Right lobe of liver (tissue), 6 donors: ENCODE measurements around the gene IGFL1. TPM values are rescaled to one million over a fixed set of nuclear protein-coding genes. Genes with fewer than 3 reads are reported as not detected.
"Not testable (repeated sequence)": the region's sequence is repeated elsewhere in the genome, so short reads cannot be mapped to it uniquely, and the experiment has no call there.

Experiments used
- ATAC-seq, 4 donors: fragments of 200-7000 bp; cut with Tn5 transposase; one replicate each; pipeline ENCODE4 v1.9.1; 2020; ENCODE audit warnings: mild to moderate bottlenecking in 4 of 4, moderate library complexity in 4 of 4
- DNase-seq, 3 donors: peaks; one replicate each; pipeline ENCODE4 v3.0.0-alpha.2; 2020
- H3K27ac ChIP-seq, 3 donors: fragments of 200-600 bp; one replicate each; pipeline ENCODE4 v1.8.0; 2022
- H3K27me3 ChIP-seq, 2 donors: fragments of 200-600 bp; one replicate each; pipeline ENCODE4 v1.8.0; 2022
- H3K36me3 ChIP-seq, 4 donors: fragments of 200-600 bp; sonication (generic) in 1 of 4; one replicate each; pipeline versions ENCODE4 v1.5.1 to v1.8.0; 2017 to 2022; ENCODE audit warnings: control low read depth in 1 of 4
- H3K4me1 ChIP-seq, 4 donors: fragments of 200-600 bp; sonication (generic) in 1 of 4; one replicate each; pipeline versions ENCODE4 v1.5.1 to v1.8.0; 2017 to 2022; ENCODE audit warnings: control low read depth in 1 of 4
- H3K4me3 ChIP-seq, 3 donors: fragments of 200-600 bp; one replicate each; pipeline ENCODE4 v1.8.0; 2022
- H3K9me3 ChIP-seq, 4 donors: fragments of 200-600 bp; sonication (generic) in 1 of 4; one replicate each; pipeline versions ENCODE4 v1.5.1 to v1.8.0; 2017 to 2022; ENCODE audit warnings: control low read depth in 1 of 4
- CTCF ChIP-seq, 4 donors: fragments of 200-600 bp in 3 of 4; fragments of 450-650 bp in 1 of 4; IDR thresholded peaks; one replicate each; pipeline versions ENCODE4 v1.5.1 to v1.8.0; 2016 to 2022; ENCODE audit warnings: antibody characterized with exemption in 4 of 4, mild to moderate bottlenecking in 2 of 4
- POLR2A ChIP-seq: fragments of 450-650 bp; IDR thresholded peaks from one replicate; pipeline ENCODE4 v1.6.1; 2017; ENCODE audit warnings: antibody characterized with exemption, mild to moderate bottlenecking
- WGBS: methylation state at CpG from one replicate; pipeline ENCODE4 v1.1.6; 2018; ENCODE audit warnings: low coverage, low lambda C conversion rate; ENCODE audit not compliant: insufficient coverage; ENCODE audit errors: missing lambda C conversion rate; 5-methylcytosine and 5-hydroxymethylcytosine counted together
- intact Hi-C, 2 donors: fragments of 100-400 bp; cut with DNase I; formaldehyde crosslinking; loops; one replicate each; pipeline versions ENCODE4 v1.11.2 to v1.14.1; 2022
- total RNA-seq, 6 experiments: library from RNA; depleted of rRNA in 2 of 6; stranded (reverse); fragments of >200 nt in 2 of 6; fragmentation: NEBNext Ultra II Directional in 3 of 6; extraction: Animal tissue kit (Norgen Biotek cat#: 25700) in 3 of 6; gene quantifications; one replicate each; pipeline versions ENCODE4 v1.1.0 to v1.2.4, GENCODE V29; 2016 to 2023
- donor health status: DM: no; HTN: yes; CAD: no.
- donor health status: DM: no; HTN: no; CAD: no.
- donor health status: DM: no; HTN: no; CAD: no.
- donor health status: DM: no; HTN: yes; CAD: no.
- donor health status: DM: no; HTN: yes; CAD: no.

Gene IGFL1
- total RNA-seq, 6 experiments from 2014 or later: not detected

GRCh38 chr19:46265217-46265828 lies 35.8 kb downstream of the IGFL1 start:
- intact Hi-C loops: loop anchor here in 1 of 2 donors (5.0 to 10.0 kb wide), 2 partner anchors 81 to 238 kb away; no protein-coding TSS in a partner anchor
- ATAC-seq (peak; percentile 94 to 99 (median 96)), DNase-seq (peak in 1 of 3 donors; percentile 63)
- no peaks in the 10 kb centered on the region for H3K27me3 ChIP-seq
- no peak overlapping the region for H3K27ac ChIP-seq
- H3K36me3 ChIP-seq: no peaks in the 10 kb centered on the region
- TF ChIP-seq POLR2A (no peak), CTCF (IDR thresholded peaks at IDR 0.05) (peak; percentile 80 to 95 (median 89))
- no peaks in the 10 kb centered on the region for H3K9me3 ChIP-seq
- no peaks in the 10 kb centered on the region for H3K4me1 ChIP-seq
- H3K4me3 ChIP-seq: no peak overlapping the region
- WGBS: 16% methylated on average over 9 of the region's 10 CpGs

GRCh38 chr19:46269101-46269500 lies 39.6 kb downstream of the IGFL1 start:
- ATAC-seq (no peak), DNase-seq (no peak)
- H3K9me3 ChIP-seq: no peaks in the 10 kb centered on the region
- intact Hi-C loops: loop anchor here in 1 of 2 donors (5.0 to 10.0 kb wide), 2 partner anchors 84 to 242 kb away; no protein-coding TSS in a partner anchor
- no peaks in the 10 kb centered on the region for H3K36me3 ChIP-seq
- H3K4me3 ChIP-seq: no peak overlapping the region
- TF ChIP-seq POLR2A: no peak
- TF ChIP-seq CTCF (IDR thresholded peaks at IDR 0.05): no peak
- H3K4me1 ChIP-seq: no peaks in the 10 kb centered on the region
- H3K27ac ChIP-seq: no peak overlapping the region
- 63% methylated on average over 5 of the region's 7 CpGs for WGBS
- H3K27me3 ChIP-seq: no peaks in the 10 kb centered on the region

- DNase-seq (no peak), ATAC-seq (no peak)
- no peaks in the 10 kb centered on the region for H3K9me3 ChIP-seq
- H3K36me3 ChIP-seq: no peaks in the 10 kb centered on the region
- no peaks in the 10 kb centered on the region for H3K4me1 ChIP-seq
- no peak overlapping the region for H3K27ac ChIP-seq
- H3K27me3 ChIP-seq: no peaks in the 10 kb centered on the region
- no peak overlapping the region for H3K4me3 ChIP-seq
- 21% methylated on average over 17 of the region's 17 CpGs for WGBS
- intact Hi-C loops: loop anchor here in 1 of 2 donors (10.0 kb wide), 1 partner anchor 224 kb away; the partner anchor contains the start of gene PNMA8B
- TF ChIP-seq POLR2A: no peak
- TF ChIP-seq CTCF (IDR thresholded peaks at IDR 0.05): no peak
These were observed 41.1 kb downstream of the IGFL1 start for GRCh38 chr19:46270521-46271256.

GRCh38 chr19:46271481-46272197 lies 42.1 kb downstream of the IGFL1 start:
- H3K9me3 ChIP-seq: no peaks in the 10 kb centered on the region
- intact Hi-C loops: loop anchor here in 1 of 2 donors (10.0 kb wide), 1 partner anchor 223 kb away; the partner anchor contains the start of gene PNMA8B
- no peak overlapping the region for H3K27ac ChIP-seq
- WGBS: 30% methylated on average over 7 of the region's 8 CpGs
- no peaks in the 10 kb centered on the region for H3K36me3 ChIP-seq
- no peaks in the 10 kb centered on the region for H3K27me3 ChIP-seq
- TF ChIP-seq CTCF (IDR thresholded peaks at IDR 0.05) (no peak), POLR2A (no peak)
- H3K4me1 ChIP-seq: no peaks in the 10 kb centered on the region
- H3K4me3 ChIP-seq: no peak overlapping the region
- ATAC-seq: no peak
- no peak for DNase-seq

GRCh38 chr19:46273931-46274330 lies 44.4 kb downstream of the IGFL1 start:
- intact Hi-C loops: loop anchor here in 1 of 2 donors (10.0 kb wide), 1 partner anchor 221 kb away; the partner anchor contains the start of gene PNMA8B
- H3K4me3 ChIP-seq, H3K4me1 ChIP-seq, DNase-seq, H3K9me3 ChIP-seq, H3K36me3 ChIP-seq, H3K27me3 ChIP-seq, H3K27ac ChIP-seq, ATAC-seq: not testable (repeated sequence)
- WGBS: 75% methylated on average over 6 of the region's 6 CpGs
